Retinal pigment epithelial cell (primary cell): Measurements from ENCODE around the gene PNPLA6.
"Not testable (repeated sequence)": the region's sequence is repeated elsewhere in the genome, so short reads cannot be mapped to it uniquely, and the experiment has no call there.

Experiments used
- DNase-seq: peaks from one replicate; pipeline ENCODE4 v3.0.0-alpha.2; 2010; ENCODE audit warnings: low read depth
- H3K4me3 ChIP-seq: 2 replicates; pipeline ENCODE4 v1.5.1; 2011; ENCODE audit warnings: mild to moderate bottlenecking, low read length, control low read depth, moderate library complexity
- TF ChIP-seq, protein P1 (sequence below): conservative IDR thresholded peaks from 2 replicates; pipeline ENCODE4 v1.5.1; 2011; ENCODE audit warnings: low read depth, low read length, control low read depth, inconsistent platforms

PNPLA6 gene

DNA sequence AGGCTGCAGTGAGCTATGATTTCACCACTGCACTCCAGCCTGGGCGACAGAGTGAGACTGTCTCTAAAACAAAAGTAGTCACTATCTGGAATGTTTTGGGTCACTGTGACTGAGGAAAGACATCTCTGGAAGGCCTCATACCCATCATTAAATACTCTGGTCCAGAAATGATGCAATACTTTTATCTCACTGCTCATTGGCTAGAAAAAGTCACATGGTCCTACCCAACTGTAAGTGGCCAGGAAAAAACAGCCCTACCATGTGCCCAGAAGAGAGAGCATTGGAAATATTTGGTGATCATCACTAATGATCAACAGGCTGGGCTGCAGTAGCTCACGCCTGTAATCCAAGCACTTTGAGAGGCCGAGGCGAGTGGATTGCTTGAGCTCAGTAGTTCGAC, 29.8 kb downstream of the PNPLA6 start:
- no peak for DNase-seq
- no peak overlapping the region for H3K4me3 ChIP-seq
- TF ChIP-seq, protein P1, sequence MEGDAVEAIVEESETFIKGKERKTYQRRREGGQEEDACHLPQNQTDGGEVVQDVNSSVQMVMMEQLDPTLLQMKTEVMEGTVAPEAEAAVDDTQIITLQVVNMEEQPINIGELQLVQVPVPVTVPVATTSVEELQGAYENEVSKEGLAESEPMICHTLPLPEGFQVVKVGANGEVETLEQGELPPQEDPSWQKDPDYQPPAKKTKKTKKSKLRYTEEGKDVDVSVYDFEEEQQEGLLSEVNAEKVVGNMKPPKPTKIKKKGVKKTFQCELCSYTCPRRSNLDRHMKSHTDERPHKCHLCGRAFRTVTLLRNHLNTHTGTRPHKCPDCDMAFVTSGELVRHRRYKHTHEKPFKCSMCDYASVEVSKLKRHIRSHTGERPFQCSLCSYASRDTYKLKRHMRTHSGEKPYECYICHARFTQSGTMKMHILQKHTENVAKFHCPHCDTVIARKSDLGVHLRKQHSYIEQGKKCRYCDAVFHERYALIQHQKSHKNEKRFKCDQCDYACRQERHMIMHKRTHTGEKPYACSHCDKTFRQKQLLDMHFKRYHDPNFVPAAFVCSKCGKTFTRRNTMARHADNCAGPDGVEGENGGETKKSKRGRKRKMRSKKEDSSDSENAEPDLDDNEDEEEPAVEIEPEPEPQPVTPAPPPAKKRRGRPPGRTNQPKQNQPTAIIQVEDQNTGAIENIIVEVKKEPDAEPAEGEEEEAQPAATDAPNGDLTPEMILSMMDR = no peak

DNA sequence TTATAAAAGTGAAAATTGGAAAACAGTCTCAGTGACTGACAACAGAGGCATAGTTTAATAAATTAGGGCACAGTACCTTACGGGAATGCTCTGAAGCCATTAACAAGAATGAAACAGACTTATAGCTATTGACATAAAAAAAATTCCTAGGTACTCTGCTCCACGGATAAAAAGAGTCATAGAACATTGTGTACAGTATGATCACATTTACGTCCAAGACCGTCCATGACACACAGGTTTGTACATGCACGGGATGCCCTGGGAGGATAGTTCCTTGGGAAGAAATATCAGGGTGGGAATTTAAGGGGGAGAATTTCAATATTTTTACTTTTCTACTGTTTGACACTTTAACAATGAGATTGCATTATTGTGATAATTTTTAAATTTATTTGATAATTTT, 35.2 kb downstream of the PNPLA6 start:
- DNase-seq = no peak
- TF ChIP-seq, protein P1 = no peak
- H3K4me3 ChIP-seq = no peak overlapping the region

GRCh38 chr19:7575434-7576040, 40.0 kb downstream of the PNPLA6 start:
- TF ChIP-seq, protein P1 = no peak
- H3K4me3 ChIP-seq = no peak overlapping the region
- DNase-seq = no peak

DNA sequence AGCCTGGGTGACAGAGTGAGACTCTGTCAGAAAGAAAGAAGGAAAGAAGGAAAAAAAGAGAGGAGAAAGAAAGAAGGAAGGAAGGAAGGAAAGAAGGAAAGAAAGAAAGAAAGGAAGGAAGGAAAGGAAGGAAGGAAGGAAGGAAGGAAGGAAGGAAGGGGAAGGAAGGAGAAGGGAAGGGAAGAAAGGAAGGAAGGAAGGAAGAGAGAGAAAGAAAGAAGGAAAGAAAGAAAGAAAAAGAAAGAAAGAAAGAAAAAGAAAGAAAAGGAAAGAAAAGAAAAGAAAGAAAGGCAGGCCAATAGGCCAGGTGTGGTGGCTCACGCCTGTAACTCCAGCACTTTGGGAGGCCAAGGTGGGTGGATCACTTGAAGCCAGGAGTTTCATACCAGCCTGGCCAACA, 41.9 kb downstream of the PNPLA6 start:
- H3K4me3 ChIP-seq, DNase-seq: not testable (repeated sequence)

DNA sequence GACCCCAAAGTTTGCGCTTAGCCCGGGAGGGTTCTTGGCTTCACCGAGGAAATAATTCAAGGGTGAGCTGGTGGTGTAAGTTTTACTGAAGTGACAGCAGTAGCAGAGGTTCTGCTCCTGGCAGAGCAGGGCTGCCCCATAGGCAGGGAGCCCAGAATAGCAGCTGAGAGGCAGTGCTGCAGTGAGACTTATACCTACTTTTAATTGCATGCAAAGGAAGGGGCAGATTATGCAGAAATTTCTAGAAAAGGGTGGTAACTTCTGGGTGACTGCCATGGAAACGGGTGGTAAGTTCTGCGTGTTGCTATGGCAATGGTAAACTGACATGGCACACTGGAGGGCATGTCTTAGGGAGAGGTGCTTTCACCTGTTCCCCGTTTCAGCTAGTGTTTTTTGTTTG, 42.6 kb downstream of the PNPLA6 start:
- no peak overlapping the region for H3K4me3 ChIP-seq
- TF ChIP-seq, protein P1 = no peak
- DNase-seq = no peak

GRCh38 chr19:7579182-7579581, 43.7 kb downstream of the PNPLA6 start:
- no peak overlapping the region for H3K4me3 ChIP-seq
- TF ChIP-seq, protein P1 = no peak
- DNase-seq = no peak

GRCh38 chr19:7582446-7582845, 46.9 kb downstream of the PNPLA6 start:
- no peak for DNase-seq
- H3K4me3 ChIP-seq = no peak overlapping the region
- TF ChIP-seq, protein P1 = no peak

DNA sequence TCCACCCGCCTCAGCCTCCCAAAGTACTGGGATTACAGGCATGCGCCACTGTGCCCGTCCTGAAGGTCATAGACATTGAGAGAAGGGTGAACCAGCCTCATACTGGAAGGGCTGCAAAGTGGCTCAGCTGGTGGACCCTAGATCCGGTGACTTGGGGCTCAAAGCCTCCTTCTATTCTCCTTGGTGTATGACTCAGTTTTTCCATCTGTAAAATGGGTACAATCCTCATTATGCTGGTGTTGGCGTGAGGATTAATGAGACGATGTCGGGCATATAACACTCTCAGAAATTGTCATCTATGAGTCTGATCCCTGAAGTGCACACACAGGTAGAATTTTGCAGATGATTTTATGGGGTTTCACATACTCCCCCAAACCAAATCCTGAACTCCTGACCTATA, 54.3 kb downstream of the PNPLA6 start:
- TF ChIP-seq, protein P1 = no peak
- no peak overlapping the region for H3K4me3 ChIP-seq
- DNase-seq = no peak
